Esophagus squamous epithelium (tissue), 4 donors: ENCODE data around the gene TMEM141.
"Not testable (repeated sequence)": the region's sequence is repeated elsewhere in the genome, so short reads cannot be mapped to it uniquely, and the experiment has no call there.

Experiments
- POLR2A ChIP-seq, 4 donors: fragments of 450-650 bp; IDR thresholded peaks; one replicate each; pipeline ENCODE4 v1.6.1; 2017; ENCODE audit warnings: antibody characterized with exemption in 4 of 4, mild to moderate bottlenecking in 4 of 4, moderate library complexity in 3 of 4
- TF ChIP-seq, protein P1 (sequence below), 6 experiments: fragments of 450-650 bp in 4 of 6; fragments of 200-600 bp in 2 of 6; sonication (generic) in 2 of 6; IDR thresholded peaks; one replicate each; pipeline ENCODE4 v1.5.1; 2016 to 2019; ENCODE audit warnings: antibody characterized with exemption in 6 of 6, mild to moderate bottlenecking in 4 of 6, moderate library complexity in 4 of 6

DNA sequence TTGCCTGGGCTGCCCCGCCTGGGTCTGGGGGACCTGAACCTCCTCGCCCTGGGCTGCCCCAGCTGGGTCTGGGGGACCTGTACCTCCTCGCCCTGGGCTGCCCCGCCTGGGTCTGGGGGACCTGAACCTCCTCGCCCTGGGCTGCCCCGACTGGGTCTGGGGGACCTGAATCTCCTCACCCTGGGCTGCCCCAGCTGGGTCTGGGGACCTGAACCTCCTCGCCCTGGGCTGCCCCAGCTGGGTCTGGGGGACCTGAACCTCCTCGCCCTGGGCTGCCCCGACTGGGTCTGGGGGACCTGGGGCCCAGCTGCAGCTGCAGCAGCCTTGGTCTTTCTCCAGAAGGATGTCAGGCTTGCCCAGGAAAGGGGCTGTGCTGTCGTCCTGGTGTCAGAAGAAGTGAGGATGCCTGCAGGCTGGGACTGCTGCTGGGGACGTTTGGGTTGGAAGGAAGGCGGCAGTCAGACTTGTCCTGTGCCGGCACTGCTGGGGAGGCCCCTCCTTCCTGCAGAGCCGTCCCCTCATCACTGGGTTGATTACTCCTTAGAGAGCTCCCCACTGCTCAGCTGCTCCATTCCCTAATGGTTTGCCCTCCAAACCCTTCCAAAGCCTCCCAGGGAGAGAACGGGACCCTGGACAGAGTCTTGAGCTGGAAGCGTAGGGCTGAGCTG, 42.4 kb downstream of the TMEM141 start:
- not testable (repeated sequence) for TF ChIP-seq POLR2A (IDR thresholded peaks at IDR 0.05)
- TF ChIP-seq, protein P1, sequence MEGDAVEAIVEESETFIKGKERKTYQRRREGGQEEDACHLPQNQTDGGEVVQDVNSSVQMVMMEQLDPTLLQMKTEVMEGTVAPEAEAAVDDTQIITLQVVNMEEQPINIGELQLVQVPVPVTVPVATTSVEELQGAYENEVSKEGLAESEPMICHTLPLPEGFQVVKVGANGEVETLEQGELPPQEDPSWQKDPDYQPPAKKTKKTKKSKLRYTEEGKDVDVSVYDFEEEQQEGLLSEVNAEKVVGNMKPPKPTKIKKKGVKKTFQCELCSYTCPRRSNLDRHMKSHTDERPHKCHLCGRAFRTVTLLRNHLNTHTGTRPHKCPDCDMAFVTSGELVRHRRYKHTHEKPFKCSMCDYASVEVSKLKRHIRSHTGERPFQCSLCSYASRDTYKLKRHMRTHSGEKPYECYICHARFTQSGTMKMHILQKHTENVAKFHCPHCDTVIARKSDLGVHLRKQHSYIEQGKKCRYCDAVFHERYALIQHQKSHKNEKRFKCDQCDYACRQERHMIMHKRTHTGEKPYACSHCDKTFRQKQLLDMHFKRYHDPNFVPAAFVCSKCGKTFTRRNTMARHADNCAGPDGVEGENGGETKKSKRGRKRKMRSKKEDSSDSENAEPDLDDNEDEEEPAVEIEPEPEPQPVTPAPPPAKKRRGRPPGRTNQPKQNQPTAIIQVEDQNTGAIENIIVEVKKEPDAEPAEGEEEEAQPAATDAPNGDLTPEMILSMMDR (IDR thresholded peaks at IDR 0.05): not testable (repeated sequence)
